ENCODE measurements around the gene NAA35.
A peak's percentile ranks its signal among the peaks of the same experiment; 100 is the strongest.
"Not testable (repeated sequence)": the region's sequence is repeated elsewhere in the genome, so short reads cannot be mapped to it uniquely, and the experiment has no call there.

Gene NAA35

GRCh38 chr9:85940832-85941621 is at the start of gene NAA35:
NAA35 (plus strand) TSS chr9:85941146; CDS start chr9:85942160, 1,014 bp downstream.
- DNase-seq: peak; percentile 78

GRCh38 chr9:85892401-85892800 is 48.5 kb upstream of the NAA35 start:
- no peak for DNase-seq

- DNase-seq: no peak
Observed at GRCh38 chr9:85895685-85896084, 45.3 kb upstream of the NAA35 start.

GRCh38 chr9:85897848-85898247 is 43.1 kb upstream of the NAA35 start:
- no peak for DNase-seq

- DNase-seq: no peak
Observed at GRCh38 chr9:85898332-85898731, 42.6 kb upstream of the NAA35 start.

GRCh38 chr9:85899388-85899787 is 41.6 kb upstream of the NAA35 start:
- DNase-seq: no peak

GRCh38 chr9:85900504-85901201 is 40.3 kb upstream of the NAA35 start:
- DNase-seq: no peak

GRCh38 chr9:85904975-85905374 is 36.0 kb upstream of the NAA35 start:
- DNase-seq: no peak

GRCh38 chr9:85905957-85906356 is 35.0 kb upstream of the NAA35 start:
- DNase-seq: no peak

- DNase-seq: no peak
Observed at GRCh38 chr9:85909390-85909789, 31.6 kb upstream of the NAA35 start.

- no peak for DNase-seq
Observed at GRCh38 chr9:85914108-85914507, 26.8 kb upstream of the NAA35 start.

GRCh38 chr9:85917756-85918155 is 23.2 kb upstream of the NAA35 start:
- no peak for DNase-seq

GRCh38 chr9:85925493-85925892 is 15.5 kb upstream of the NAA35 start:
- no peak for DNase-seq

- no peak for DNase-seq
Observed at GRCh38 chr9:85927076-85927475, 13.9 kb upstream of the NAA35 start.

- no peak for DNase-seq
Observed at GRCh38 chr9:85931495-85931894, 9.5 kb upstream of the NAA35 start.

GRCh38 chr9:85935950-85936349 is 5.0 kb upstream of the NAA35 start:
- not testable (repeated sequence) for DNase-seq

GRCh38 chr9:85940275-85940831 is 593 bp upstream of the NAA35 start:
- no peak for DNase-seq

- DNase-seq: no peak
Observed at GRCh38 chr9:85941622-85941940, 635 bp downstream of the NAA35 start.

- DNase-seq: no peak
Observed at GRCh38 chr9:85941966-85942912, 1.3 kb downstream of the NAA35 start.

GRCh38 chr9:85942913-85943709 is 2.2 kb downstream of the NAA35 start:
- no peak for DNase-seq

GRCh38 chr9:85943757-85944430 is 2.9 kb downstream of the NAA35 start:
- no peak for DNase-seq

- DNase-seq: no peak
Observed at GRCh38 chr9:85944672-85945071, 3.7 kb downstream of the NAA35 start.

Measured in SHP77 treated with DMSO at 0.1 percent for 48 hours (cell line).